Measurements from ENCODE around the gene CYB5R2.

DNA sequence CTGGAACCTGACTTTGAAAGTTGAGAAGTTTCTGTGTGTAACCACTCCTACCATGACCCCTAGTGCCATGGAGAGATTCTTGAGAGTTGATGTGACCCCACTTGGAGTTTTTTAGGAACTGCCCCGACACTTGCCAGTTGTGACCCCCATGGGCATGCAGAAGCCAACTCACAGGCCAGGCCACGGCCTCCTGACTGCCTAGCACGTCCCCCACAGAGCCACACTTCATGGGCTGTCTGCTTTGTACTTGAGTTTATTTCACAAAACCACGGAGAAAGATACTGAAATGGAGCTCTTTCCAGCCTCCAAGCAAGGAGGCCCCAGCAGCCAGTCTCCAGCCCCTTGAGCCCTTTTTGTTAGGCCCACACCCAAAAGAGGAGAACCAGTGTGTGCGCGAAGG is 8.4 kb downstream of the CYB5R2 start:
- no peak for TF ChIP-seq POLR2AphosphoS5 (IDR thresholded peaks at IDR 0.05)
- no peak for TF ChIP-seq POLR2A (IDR thresholded peaks at IDR 0.05)
- TF ChIP-seq, protein P1, sequence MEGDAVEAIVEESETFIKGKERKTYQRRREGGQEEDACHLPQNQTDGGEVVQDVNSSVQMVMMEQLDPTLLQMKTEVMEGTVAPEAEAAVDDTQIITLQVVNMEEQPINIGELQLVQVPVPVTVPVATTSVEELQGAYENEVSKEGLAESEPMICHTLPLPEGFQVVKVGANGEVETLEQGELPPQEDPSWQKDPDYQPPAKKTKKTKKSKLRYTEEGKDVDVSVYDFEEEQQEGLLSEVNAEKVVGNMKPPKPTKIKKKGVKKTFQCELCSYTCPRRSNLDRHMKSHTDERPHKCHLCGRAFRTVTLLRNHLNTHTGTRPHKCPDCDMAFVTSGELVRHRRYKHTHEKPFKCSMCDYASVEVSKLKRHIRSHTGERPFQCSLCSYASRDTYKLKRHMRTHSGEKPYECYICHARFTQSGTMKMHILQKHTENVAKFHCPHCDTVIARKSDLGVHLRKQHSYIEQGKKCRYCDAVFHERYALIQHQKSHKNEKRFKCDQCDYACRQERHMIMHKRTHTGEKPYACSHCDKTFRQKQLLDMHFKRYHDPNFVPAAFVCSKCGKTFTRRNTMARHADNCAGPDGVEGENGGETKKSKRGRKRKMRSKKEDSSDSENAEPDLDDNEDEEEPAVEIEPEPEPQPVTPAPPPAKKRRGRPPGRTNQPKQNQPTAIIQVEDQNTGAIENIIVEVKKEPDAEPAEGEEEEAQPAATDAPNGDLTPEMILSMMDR (IDR thresholded peaks at IDR 0.05 in 8 of 11, conservative IDR thresholded peaks at IDR 0.05 in 3 of 11), result no peak
